Lower leg skin (tissue), 4 donors: ENCODE data around the gene TSC2. TPM values are rescaled to one million over a fixed set of nuclear protein-coding genes. Genes with fewer than 3 reads are reported as not detected.

Experiments used
- DNase-seq, 2 donors: peaks; one replicate each; pipeline ENCODE4 v3.0.0-alpha.2; 2019; ENCODE audit warnings: low spot score in 2 of 2
- H3K4me3 ChIP-seq: fragments of 200-600 bp; sonication (generic); 2 replicates; pipeline ENCODE4 v1.5.1; 2017; ENCODE audit warnings: mild to moderate bottlenecking, low read depth; ENCODE audit not compliant: poor library complexity, severe bottlenecking
- CTCF ChIP-seq, 3 donors: fragments of 450-650 bp; IDR thresholded peaks; one replicate each; pipeline ENCODE4 v1.5.1; 2016; ENCODE audit warnings: antibody characterized with exemption in 3 of 3, mild to moderate bottlenecking in 3 of 3, moderate library complexity in 2 of 3
- POLR2A ChIP-seq, 2 donors: fragments of 450-650 bp; IDR thresholded peaks; one replicate each; pipeline ENCODE4 v1.6.1; 2016 to 2017; ENCODE audit warnings: antibody characterized with exemption in 2 of 2, mild to moderate bottlenecking in 1 of 2, moderate library complexity in 1 of 2
- WGBS, 2 donors: methylation state at CpG; one replicate each; pipeline ENCODE4 v1.1.5; 2018; 5-methylcytosine and 5-hydroxymethylcytosine counted together
- intact Hi-C: fragments of 100-400 bp; cut with DNase I; formaldehyde crosslinking; loops from one replicate; pipeline ENCODE4 v1.15.0; 2023; ENCODE audit warnings: low total_unique reads
- total RNA-seq, 4 donors: library from RNA; depleted of rRNA; stranded (reverse); fragments of >200 nt; gene quantifications; one replicate each; pipeline ENCODE4 v1.1.0, GENCODE V29; 2016

TSC2 gene
- total RNA-seq, 4 donors from 2014 or later = 56.7 to 130 (median 65.1) TPM

- TF ChIP-seq POLR2A (IDR thresholded peaks at IDR 0.05) = no peak
- no peak for TF ChIP-seq CTCF (IDR thresholded peaks at IDR 0.05)
- H3K4me3 ChIP-seq = no peak overlapping the region
- 88 to 94% methylated on average over 13 of the region's 13 CpGs for WGBS, 2 donors
- no peak for DNase-seq
- intact Hi-C loops = no loop called here
Observed at GRCh38 chr16:2058420-2058819, 10.6 kb downstream of the TSC2 start.

GRCh38 chr16:2058872-2059271 lies 11.1 kb downstream of the TSC2 start:
- no peak for TF ChIP-seq POLR2A (IDR thresholded peaks at IDR 0.05)
- TF ChIP-seq CTCF (IDR thresholded peaks at IDR 0.05) = no peak
- no peak for DNase-seq
- 93 to 96% methylated on average over 10 of the region's 10 CpGs for WGBS, 2 donors
- intact Hi-C loops = no loop called here
- no peak overlapping the region for H3K4me3 ChIP-seq

- intact Hi-C loops = no loop called here
- TF ChIP-seq POLR2A (IDR thresholded peaks at IDR 0.05) (no peak), CTCF (IDR thresholded peaks at IDR 0.05) (no peak)
- no peak overlapping the region for H3K4me3 ChIP-seq
- 81 to 89% methylated on average over 15 to 17 of the region's 17 CpGs for WGBS, 2 donors
- DNase-seq = no peak
Observed at GRCh38 chr16:2060346-2060745, 12.6 kb downstream of the TSC2 start.

- no peak for TF ChIP-seq CTCF (IDR thresholded peaks at IDR 0.05)
- no peak for TF ChIP-seq POLR2A (IDR thresholded peaks at IDR 0.05)
- 92 to 95% methylated on average over 10 to 18 of the region's 18 CpGs for WGBS, 2 donors
- intact Hi-C loops = no loop called here
- no peak overlapping the region for H3K4me3 ChIP-seq
- no peak for DNase-seq
Observed at GRCh38 chr16:2061023-2061422, 13.2 kb downstream of the TSC2 start.

GRCh38 chr16:2061526-2061925 lies 13.7 kb downstream of the TSC2 start:
- no peak overlapping the region for H3K4me3 ChIP-seq
- 89 to 92% methylated on average over 4 to 13 of the region's 13 CpGs for WGBS, 2 donors
- intact Hi-C loops = no loop called here
- TF ChIP-seq CTCF (IDR thresholded peaks at IDR 0.05) = no peak
- TF ChIP-seq POLR2A (IDR thresholded peaks at IDR 0.05) = no peak
- DNase-seq = no peak

GRCh38 chr16:2062801-2063200 lies 15.0 kb downstream of the TSC2 start:
- WGBS, 2 donors = 90 to 96% methylated on average over 2 to 24 of the region's 28 CpGs
- intact Hi-C loops = no loop called here
- no peak overlapping the region for H3K4me3 ChIP-seq
- TF ChIP-seq CTCF (IDR thresholded peaks at IDR 0.05) (no peak), POLR2A (IDR thresholded peaks at IDR 0.05) (no peak)
- DNase-seq = no peak
